ENCODE measurements around the gene JAKMIP1. TPM values are rescaled to one million over a fixed set of nuclear protein-coding genes. Genes with fewer than 3 reads are reported as not detected.

Gene JAKMIP1
- total RNA-seq, 1 donor = not detected

DNA sequence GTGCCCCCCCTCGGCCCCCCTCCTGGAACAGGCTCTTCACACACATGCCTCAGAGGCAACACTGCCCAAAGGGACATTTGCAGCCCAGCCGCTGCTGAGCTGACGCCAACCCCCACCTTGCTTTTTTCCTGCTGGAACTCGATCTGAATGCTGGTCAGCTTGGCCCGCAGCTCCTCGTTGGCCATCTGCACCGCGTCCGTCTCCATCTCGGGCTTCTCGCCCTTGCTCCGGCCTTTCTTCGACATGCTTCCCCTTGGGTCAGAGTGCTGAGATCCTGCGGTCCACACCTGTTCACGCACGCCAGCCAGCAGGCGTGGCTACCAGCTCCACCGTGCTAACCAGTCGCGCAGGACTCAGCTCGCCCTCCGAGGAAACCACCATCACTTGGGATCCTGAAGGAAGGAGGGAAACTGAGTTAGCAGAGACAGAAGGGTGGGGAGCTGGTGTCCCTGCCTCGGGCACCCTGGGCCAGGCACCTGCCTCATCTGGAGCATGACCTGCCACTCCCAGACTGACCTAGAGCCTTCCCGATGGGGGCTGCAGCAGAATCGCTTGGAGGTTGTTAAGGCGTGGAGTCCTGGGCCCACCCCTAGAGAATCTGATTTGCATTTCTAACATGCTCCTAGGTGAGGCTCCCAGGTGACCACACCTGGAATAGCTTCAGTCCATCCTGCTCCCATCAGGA is 87.6 kb downstream of the JAKMIP1 start:
- no peak overlapping the region for H3K4me3 ChIP-seq (ENCODE audit: low read depth, low read length)
- TF ChIP-seq, protein P1, sequence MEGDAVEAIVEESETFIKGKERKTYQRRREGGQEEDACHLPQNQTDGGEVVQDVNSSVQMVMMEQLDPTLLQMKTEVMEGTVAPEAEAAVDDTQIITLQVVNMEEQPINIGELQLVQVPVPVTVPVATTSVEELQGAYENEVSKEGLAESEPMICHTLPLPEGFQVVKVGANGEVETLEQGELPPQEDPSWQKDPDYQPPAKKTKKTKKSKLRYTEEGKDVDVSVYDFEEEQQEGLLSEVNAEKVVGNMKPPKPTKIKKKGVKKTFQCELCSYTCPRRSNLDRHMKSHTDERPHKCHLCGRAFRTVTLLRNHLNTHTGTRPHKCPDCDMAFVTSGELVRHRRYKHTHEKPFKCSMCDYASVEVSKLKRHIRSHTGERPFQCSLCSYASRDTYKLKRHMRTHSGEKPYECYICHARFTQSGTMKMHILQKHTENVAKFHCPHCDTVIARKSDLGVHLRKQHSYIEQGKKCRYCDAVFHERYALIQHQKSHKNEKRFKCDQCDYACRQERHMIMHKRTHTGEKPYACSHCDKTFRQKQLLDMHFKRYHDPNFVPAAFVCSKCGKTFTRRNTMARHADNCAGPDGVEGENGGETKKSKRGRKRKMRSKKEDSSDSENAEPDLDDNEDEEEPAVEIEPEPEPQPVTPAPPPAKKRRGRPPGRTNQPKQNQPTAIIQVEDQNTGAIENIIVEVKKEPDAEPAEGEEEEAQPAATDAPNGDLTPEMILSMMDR (IDR thresholded peaks at IDR 0.05; ENCODE audit: insufficient read depth, low read depth, low read length) = no peak
- DNase-seq (ENCODE audit: low read depth) = no peak

DNA sequence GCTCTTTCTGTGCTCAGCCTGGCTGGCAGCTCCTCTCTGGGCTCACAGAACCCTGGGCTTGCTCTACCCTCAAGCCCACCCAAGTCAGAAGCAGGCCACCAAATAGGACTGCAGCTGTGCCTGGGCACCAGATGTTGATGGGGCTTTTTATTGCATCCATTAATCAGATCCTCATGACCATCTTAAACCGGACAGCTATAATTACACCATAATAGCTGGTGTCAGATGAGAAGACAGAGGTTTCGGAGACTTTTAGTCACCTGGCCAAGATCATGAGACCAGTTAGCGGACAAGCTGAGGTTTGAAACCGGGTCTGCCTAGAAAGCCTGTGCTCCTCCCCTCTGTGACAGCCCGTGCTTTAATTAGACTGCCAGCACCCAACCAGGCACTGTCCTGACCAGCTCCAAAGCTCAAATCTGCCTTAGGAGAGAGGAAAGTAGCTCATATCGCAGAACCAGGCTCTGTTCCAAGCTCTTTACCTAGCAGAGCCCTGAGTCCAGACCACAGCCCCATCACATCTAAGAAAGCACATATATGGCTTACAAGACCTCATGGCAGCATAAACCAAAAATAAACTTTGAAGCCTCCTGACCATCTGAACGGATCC is 88.9 kb downstream of the JAKMIP1 start:
- DNase-seq (ENCODE audit: low read depth) = no peak
- TF ChIP-seq, protein P1 (IDR thresholded peaks at IDR 0.05; ENCODE audit: insufficient read depth, low read depth, low read length) = no peak
- H3K4me3 ChIP-seq (ENCODE audit: low read depth, low read length) = no peak overlapping the region

DNA sequence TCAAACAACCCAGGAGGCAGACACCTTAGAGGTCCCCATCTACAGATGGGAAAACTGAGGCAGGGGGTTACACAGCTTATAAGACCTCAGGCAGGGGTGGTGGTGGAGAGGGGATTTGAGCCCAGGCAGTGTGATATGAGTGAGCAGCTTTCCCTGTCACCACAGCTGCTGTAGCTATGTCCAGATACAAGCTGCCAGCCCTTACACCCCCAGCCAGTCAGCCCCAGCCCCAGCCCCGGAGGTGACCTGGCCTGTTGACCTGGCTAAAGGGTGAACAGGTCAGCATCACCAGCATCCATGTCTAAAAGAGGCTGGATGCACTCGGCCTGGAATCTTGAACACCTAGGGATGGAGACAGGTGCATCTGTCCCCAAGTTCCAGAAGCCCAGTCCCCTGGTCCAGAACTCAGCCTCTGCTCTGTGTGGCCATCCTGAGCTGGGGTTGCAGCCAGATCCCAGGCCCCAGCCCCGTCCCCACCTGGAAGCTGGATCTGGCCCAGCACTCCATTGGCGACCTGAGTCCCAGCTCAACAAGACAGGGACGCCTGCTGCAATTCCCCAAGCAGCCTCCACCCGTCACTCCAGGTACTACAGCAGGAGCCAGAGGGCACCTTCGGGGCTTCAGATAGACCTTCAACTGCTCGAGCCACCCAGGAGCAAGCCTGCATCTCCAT is 89.5 kb downstream of the JAKMIP1 start:
- DNase-seq (ENCODE audit: low read depth) = no peak
- H3K4me3 ChIP-seq (ENCODE audit: low read depth, low read length) = no peak overlapping the region
- TF ChIP-seq, protein P1 (IDR thresholded peaks at IDR 0.05; ENCODE audit: insufficient read depth, low read depth, low read length) = no peak

DNA sequence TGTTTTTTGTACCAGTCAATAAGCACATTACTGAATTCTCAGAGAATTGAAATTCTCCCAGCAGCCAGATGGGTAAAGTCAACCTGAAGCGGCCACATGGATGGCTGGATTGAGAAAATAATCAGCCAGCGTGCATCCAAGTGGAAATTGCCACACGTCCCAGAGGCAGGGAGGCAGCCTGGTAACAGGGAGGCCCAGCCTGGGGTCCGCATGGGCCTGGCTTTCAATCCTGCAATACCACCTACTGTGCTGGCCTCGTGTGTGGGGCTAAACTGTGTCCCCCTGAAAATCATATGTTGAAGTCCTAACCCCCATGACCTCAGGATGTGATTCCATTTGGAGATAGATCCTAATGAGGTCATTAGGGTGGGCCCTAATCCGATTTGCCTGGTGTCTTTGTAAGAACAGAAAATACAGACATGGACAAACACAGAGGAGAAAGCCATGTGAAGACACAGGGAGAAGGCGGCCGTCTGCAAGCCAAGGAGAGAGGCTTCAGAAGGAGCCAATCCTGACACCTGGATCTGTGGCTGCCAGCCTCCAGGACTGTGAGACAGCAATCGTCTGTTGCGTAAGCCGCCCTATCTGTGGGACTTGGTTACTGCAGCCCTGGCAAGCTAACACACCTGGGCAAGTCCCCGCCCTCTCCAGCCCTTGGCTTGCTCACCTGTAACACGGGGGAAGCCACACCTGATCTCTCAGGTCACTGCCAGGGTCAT is 90.3 kb downstream of the JAKMIP1 start:
- TF ChIP-seq, protein P1 (IDR thresholded peaks at IDR 0.05; ENCODE audit: insufficient read depth, low read depth, low read length) = no peak
- no peak for DNase-seq (ENCODE audit: low read depth)
- H3K4me3 ChIP-seq (ENCODE audit: low read depth, low read length) = no peak overlapping the region

DNA sequence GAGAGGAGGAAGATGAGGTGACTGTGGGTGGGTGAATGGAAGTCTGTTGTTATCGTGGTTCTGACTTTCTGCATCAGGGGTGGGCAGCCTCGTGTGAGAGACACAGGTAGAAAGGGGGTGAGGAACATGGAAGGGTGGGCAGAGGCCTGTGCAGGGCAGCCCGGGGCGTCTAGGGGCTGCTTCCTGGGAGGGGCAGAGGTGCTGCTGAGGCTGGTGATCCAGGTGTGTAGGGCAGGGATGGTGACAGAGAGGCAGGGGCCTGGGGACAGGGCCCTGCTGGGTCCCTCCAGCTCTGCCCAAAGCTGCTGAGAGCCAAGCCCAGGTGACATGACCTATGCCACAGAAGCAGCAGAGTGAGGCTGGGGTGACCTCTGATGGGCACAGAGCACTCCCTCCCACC is 92.5 kb downstream of the JAKMIP1 start:
- TF ChIP-seq, protein P1 (IDR thresholded peaks at IDR 0.05; ENCODE audit: insufficient read depth, low read depth, low read length) = no peak
- DNase-seq (ENCODE audit: low read depth) = no peak
- no peak overlapping the region for H3K4me3 ChIP-seq (ENCODE audit: low read depth, low read length)

DNA sequence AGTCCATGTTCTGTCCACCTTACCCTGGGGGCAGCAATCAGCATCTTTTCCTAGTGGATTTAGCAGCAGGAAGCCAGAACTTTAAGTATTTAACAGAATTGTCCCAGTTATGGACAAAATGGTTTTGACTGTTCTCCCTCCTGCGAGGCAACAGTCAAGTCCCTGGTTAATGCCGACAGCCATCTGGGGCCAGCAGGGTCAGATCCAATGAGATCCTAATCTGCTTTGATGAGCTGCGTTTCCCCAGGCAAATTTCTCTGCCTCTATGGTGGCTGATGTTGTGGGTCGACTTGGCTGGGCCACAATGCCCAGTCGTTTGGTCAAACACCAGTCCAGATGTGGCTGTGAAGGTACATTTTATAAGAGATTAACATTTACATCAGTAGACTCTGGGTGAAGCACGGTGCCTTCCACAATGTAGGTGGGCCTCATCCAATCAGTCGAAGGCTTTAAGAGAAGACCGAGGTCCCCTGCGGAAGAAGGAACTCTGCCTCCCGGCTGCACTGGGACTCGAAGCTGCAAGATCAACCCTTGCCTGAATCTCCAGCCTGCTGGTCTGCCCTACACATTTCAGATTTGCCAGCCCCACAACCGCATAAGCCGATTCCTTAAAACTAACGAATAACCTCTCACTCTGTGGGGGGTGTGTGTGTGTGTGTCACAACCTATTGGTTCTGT is 93.1 kb downstream of the JAKMIP1 start:
- TF ChIP-seq, protein P1 (IDR thresholded peaks at IDR 0.05; ENCODE audit: insufficient read depth, low read depth, low read length) = no peak
- DNase-seq (ENCODE audit: low read depth) = no peak
- no peak overlapping the region for H3K4me3 ChIP-seq (ENCODE audit: low read depth, low read length)
